Globus pallidus (tissue), 1 donor: ENCODE measurements around the gene ZBTB26.
"Not testable (repeated sequence)": the region's sequence is repeated elsewhere in the genome, so short reads cannot be mapped to it uniquely, and the experiment has no call there.

Experiments
- DNase-seq: peaks from one replicate; pipeline ENCODE4 v3.0.0-alpha.2; 2015; ENCODE audit warnings: low spot score

Gene ZBTB26

GRCh38 chr9:122923947-122924346 lies 7.4 kb downstream of the ZBTB26 start:
- no peak for DNase-seq

- no peak for DNase-seq
These were observed 8.6 kb downstream of the ZBTB26 start for GRCh38 chr9:122922713-122923112.

GRCh38 chr9:122918310-122918709 lies 13.0 kb downstream of the ZBTB26 start:
- DNase-seq = no peak

- DNase-seq = peak; percentile 93
These were observed 18.2 kb downstream of the ZBTB26 start, which contains the start of gene ZBTB6 for GRCh38 chr9:122912964-122913673. ZBTB6 (minus strand) TSS chr9:122913323; CDS start chr9:122912072, 1,251 bp downstream.

- no peak for DNase-seq
These were observed 18.7 kb downstream of the ZBTB26 start for GRCh38 chr9:122912671-122912963.

GRCh38 chr9:122906122-122906521 lies 25.2 kb downstream of the ZBTB26 start:
- not testable (repeated sequence) for DNase-seq

GRCh38 chr9:122904823-122905710 lies 26.2 kb downstream of the ZBTB26 start, which contains the start of gene RC3H2:
RC3H2 (minus strand) TSS chr9:122905359; CDS start chr9:122897509, 7,850 bp downstream.
- DNase-seq = peak; percentile 100

- no peak for DNase-seq
These were observed 26.9 kb downstream of the ZBTB26 start for GRCh38 chr9:122904466-122904822.

GRCh38 chr9:122900791-122901190 lies 30.5 kb downstream of the ZBTB26 start:
- DNase-seq = no peak

GRCh38 chr9:122897969-122898368 lies 33.3 kb downstream of the ZBTB26 start:
- DNase-seq = no peak

- no peak for DNase-seq
These were observed 42.8 kb downstream of the ZBTB26 start for GRCh38 chr9:122888480-122888879.

- DNase-seq = no peak
These were observed 48.2 kb downstream of the ZBTB26 start for GRCh38 chr9:122883125-122883524.

GRCh38 chr9:122879443-122879842 lies 51.9 kb downstream of the ZBTB26 start:
- DNase-seq = no peak

- DNase-seq = no peak
These were observed 55.8 kb downstream of the ZBTB26 start for GRCh38 chr9:122875523-122875922.

- DNase-seq = not testable (repeated sequence)
These were observed 64.0 kb downstream of the ZBTB26 start for GRCh38 chr9:122867276-122867675.

- no peak for DNase-seq
These were observed 65.2 kb downstream of the ZBTB26 start for GRCh38 chr9:122866079-122866478.
